ENCODE measurements around the gene SGMS1.

The SGMS1 gene

DNA sequence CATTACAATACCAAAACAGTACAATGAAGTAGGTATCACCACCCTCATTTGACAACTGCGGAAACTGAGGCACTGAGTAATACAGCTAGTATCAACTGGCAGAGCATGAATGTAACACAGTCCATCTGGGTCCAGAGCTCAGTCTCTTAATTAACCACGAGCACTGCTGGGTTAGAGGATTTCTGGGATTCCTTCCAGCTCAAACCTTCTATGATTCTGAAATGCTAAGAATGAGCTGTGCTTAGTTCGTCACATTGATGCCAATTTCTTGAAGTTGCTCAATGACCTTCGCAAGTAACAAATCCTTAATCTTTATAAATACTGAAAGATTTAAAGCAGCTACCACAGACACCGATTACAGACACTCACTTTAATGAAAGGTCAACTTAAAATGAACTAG is 62.5 kb downstream of the SGMS1 start:
- no peak overlapping the region for H3K27ac ChIP-seq
- ChIA-PET POLR2A (ENCODE audit: low non-redundant PET) (no interaction called here), CTCF (interaction anchor here (0.6 to 1.0 kb wide), 4 partner anchors 61 to 286 kb away, joined by 3 read pairs; no protein-coding TSS in a partner anchor)
- TF ChIP-seq, protein P1, sequence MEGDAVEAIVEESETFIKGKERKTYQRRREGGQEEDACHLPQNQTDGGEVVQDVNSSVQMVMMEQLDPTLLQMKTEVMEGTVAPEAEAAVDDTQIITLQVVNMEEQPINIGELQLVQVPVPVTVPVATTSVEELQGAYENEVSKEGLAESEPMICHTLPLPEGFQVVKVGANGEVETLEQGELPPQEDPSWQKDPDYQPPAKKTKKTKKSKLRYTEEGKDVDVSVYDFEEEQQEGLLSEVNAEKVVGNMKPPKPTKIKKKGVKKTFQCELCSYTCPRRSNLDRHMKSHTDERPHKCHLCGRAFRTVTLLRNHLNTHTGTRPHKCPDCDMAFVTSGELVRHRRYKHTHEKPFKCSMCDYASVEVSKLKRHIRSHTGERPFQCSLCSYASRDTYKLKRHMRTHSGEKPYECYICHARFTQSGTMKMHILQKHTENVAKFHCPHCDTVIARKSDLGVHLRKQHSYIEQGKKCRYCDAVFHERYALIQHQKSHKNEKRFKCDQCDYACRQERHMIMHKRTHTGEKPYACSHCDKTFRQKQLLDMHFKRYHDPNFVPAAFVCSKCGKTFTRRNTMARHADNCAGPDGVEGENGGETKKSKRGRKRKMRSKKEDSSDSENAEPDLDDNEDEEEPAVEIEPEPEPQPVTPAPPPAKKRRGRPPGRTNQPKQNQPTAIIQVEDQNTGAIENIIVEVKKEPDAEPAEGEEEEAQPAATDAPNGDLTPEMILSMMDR (conservative IDR thresholded peaks at IDR 0.05; ENCODE audit: low read depth), result no peak
- DNase-seq (ENCODE audit: low spot score), result no peak

DNA sequence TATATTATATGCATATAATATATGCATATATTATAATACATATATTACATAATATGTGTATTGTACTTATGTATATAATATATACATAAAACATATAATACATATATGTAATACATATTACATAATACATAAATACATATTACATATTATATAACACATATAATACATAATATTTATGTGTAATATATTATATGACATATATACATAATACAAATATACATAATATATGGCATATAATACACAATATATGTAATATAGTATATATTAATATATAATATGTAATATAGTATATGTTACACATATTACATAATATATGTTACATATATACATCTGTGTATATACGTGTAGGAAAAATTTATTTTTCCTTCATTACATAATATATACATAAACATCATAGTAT is 63.4 kb downstream of the SGMS1 start:
- no peak for DNase-seq (ENCODE audit: low spot score)
- TF ChIP-seq, protein P1 (conservative IDR thresholded peaks at IDR 0.05; ENCODE audit: low read depth), result no peak
- no peak overlapping the region for H3K27ac ChIP-seq
- ChIA-PET CTCF (no interaction called here), POLR2A (ENCODE audit: low non-redundant PET) (no interaction called here)

- H3K27ac ChIP-seq, result no peak overlapping the region
- no peak for DNase-seq (ENCODE audit: low spot score)
- CTCF ChIA-PET, result interaction anchor here (1.0 kb wide), 1 partner anchor 93 kb away, joined by 3 read pairs; no protein-coding TSS in a partner anchor
- TF ChIP-seq, protein P1 (conservative IDR thresholded peaks at IDR 0.05; ENCODE audit: low read depth), result no peak
- POLR2A ChIA-PET (ENCODE audit: low non-redundant PET), result no interaction called here
Observed at GRCh38 chr10:50558371-50558770, 65.4 kb downstream of the SGMS1 start.

DNA sequence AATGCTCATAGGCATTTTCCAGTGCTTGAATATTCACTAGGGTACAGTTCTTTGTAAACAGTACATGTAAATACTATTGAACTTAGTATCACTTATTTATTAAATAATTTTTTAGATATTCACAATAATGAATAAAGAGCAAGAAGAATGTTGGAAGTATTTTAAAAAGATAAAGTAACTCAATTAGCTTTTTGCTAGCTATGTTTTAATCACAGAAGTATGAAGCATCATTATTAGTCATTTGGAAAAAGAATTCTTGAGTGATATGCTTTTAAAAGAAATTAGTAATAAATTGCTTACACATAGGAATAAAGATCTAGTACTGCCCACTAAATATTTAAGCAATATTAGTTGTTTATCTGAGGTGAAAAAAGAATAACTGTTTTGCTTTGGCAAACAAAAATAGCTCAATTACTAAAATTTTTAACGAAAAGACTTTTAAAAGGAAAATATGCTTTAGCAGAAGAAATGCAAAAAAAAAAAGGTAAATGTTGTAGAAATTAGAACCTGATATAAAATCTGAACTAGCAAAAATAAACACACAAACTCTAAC is 66.5 kb downstream of the SGMS1 start:
- ChIA-PET POLR2A (ENCODE audit: low non-redundant PET) (no interaction called here), CTCF (interaction anchor here (0.5 to 1.0 kb wide), 3 partner anchors 12 to 95 kb away, joined by 3 to 4 read pairs (median 3); no protein-coding TSS in a partner anchor)
- no peak overlapping the region for H3K27ac ChIP-seq
- DNase-seq (ENCODE audit: low spot score), result no peak
- TF ChIP-seq, protein P1 (conservative IDR thresholded peaks at IDR 0.05; ENCODE audit: low read depth), result no peak

- TF ChIP-seq, protein P1 (conservative IDR thresholded peaks at IDR 0.05; ENCODE audit: low read depth), result no peak
- ChIA-PET POLR2A (ENCODE audit: low non-redundant PET) (no interaction called here), CTCF (interaction anchor here (0.5 kb wide), 1 partner anchor 91 kb away, joined by 3 read pairs; no protein-coding TSS in a partner anchor)
- DNase-seq (ENCODE audit: low spot score), result no peak
- no peak overlapping the region for H3K27ac ChIP-seq
Observed at GRCh38 chr10:50556237-50557120, 67.3 kb downstream of the SGMS1 start.

DNA sequence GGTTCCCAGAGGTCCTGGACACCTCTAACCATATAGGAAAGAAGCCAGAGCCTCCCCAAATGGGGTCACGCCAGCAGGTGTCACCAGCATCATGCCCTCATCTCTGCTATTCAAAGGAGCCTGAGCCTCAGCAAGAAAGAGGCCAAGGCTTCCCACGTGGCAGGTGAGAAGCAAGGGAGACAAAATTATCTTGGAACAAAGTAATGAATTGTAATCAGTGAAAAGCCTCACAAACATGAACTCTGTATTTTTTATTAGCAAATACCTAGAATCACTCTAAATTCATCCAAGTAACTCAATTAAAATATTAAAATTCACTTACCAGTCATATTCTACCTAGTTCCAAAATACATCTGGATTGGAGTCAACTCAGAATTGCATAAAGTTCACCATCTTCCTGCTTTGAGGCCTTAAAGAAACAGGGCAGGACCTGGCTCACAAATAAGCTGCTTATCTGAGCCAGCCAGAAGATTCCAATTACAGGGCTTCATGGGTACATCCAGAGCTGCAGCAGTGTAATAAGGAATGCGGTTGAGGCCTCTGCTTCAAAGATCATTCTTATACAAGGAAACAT is 68.7 kb downstream of the SGMS1 start:
- ChIA-PET POLR2A (ENCODE audit: low non-redundant PET) (no interaction called here), CTCF (no interaction called here)
- TF ChIP-seq, protein P1 (conservative IDR thresholded peaks at IDR 0.05; ENCODE audit: low read depth), result no peak
- no peak overlapping the region for H3K27ac ChIP-seq
- DNase-seq (ENCODE audit: low spot score), result no peak
